Frontal cortex (tissue), 4 donors: ENCODE data around the gene PIK3R2. TPM values are rescaled to one million over a fixed set of nuclear protein-coding genes. Genes with fewer than 3 reads are reported as not detected.
"Not testable (repeated sequence)": the region's sequence is repeated elsewhere in the genome, so short reads cannot be mapped to it uniquely, and the experiment has no call there.

Experiments
- DNase-seq, 2 donors: peaks; one replicate each; pipeline ENCODE4 v3.0.0; 2012; ENCODE audit warnings: low spot score in 2 of 2
- FAIRE-seq: peaks from 2 replicates; lab custom pipeline; 2012; peaks lifted over from hg19 to GRCh38; lab: Jason Lieb, UNC
- total RNA-seq: library from RNA; depleted of rRNA; stranded (reverse); fragments of >200 nt; gene quantifications from one replicate; pipeline ENCODE4 v1.2.3, GENCODE V29; 2014
- donor health status: control.
- donor health status: control.
- donor health status: control.

PIK3R2 gene
- total RNA-seq, 1 donor from 2014 or later = 24.9 TPM

DNA sequence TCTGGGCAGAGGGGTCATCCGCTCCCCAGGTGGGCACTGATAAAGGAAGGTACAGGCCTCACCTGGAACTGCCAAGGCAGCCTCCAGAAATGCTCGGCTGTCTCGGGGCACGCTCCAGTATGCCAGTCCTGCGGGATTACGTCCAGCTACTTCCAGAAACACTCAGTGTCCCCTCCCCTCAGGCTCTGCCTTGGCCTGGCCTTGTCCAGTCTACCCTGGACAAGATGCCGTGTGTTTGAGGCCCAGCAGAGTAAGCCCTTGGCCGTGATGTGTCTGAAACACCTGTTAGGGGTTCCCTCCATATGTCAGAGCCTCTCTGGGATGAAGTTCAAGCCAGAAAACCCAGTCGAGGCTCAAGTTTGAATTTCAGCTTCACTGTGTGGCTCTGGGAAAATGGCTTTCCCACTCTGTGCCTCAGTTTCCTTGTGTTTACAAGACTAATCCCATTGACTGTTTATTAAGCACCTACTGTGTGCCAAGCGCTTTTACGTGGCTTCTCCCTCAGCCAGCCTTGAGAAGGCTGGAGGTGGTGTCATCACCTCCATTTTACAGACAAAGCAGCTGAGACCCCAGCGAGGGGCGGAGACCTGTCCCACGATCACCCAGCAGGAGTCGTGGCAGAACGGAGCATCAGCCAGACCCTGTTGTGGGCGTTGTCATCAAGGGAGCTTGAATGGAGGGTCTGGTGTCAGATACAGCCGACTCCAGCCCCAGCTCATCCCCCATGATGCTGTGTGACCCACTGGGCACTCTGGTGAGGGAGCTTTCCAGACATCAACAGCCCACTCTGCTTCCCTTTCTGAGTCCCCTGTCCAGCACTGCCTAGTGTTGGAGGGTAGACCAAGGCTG lies 2.0 kb upstream of the PIK3R2 start:
- DNase-seq (no peak), FAIRE-seq (no peak)

DNA sequence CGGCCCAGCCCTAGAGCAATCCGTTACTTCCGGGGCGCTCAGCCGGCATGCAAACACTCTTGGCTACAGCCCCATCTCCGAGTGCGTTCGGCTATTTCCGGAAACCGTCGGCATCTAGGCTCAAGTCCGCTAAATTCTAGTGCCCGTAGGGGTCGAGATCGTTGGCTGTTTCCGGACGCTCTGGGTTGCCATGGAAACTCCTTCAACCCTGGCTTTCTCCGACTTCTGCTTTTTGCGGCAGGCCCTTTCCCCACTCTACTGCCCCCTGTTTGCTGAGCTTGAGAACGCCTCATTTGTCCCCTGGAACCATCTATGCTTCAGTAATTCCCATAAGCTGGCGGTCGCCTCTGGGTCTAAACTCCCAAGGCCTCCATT lies 534 bp upstream of the PIK3R2 start:
- FAIRE-seq = no peak
- DNase-seq = peak; percentile 94 to 97

DNA sequence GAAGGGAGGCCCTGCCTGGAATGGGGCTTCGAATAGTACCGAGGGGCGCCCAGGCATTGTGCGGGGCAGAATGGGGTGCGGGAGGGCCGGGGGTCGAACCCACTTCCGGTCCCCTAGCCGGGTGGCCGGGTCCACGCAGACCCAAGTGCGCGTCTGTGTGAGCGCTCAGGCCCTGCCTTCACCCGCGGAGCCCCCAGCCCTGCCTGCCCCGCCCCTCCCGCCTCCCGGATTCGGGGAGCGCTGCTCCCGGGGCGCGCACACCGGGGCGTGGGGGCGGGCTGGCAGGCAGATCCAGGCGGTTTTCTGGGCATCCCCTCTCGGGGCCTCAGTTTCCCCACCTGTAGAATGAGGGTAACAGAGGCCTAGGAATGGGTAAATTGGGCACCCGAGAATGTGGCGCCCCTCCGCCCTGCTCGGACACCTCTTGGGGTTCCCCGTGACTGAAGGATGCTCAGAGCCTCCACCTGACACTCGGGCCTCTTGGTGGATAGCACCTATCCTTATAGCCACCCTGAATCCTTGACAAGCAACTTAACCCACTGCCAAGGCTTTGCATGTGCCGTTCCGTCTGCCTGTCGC lies 682 bp downstream of the PIK3R2 start:
- FAIRE-seq (no peak), DNase-seq (no peak)

DNA sequence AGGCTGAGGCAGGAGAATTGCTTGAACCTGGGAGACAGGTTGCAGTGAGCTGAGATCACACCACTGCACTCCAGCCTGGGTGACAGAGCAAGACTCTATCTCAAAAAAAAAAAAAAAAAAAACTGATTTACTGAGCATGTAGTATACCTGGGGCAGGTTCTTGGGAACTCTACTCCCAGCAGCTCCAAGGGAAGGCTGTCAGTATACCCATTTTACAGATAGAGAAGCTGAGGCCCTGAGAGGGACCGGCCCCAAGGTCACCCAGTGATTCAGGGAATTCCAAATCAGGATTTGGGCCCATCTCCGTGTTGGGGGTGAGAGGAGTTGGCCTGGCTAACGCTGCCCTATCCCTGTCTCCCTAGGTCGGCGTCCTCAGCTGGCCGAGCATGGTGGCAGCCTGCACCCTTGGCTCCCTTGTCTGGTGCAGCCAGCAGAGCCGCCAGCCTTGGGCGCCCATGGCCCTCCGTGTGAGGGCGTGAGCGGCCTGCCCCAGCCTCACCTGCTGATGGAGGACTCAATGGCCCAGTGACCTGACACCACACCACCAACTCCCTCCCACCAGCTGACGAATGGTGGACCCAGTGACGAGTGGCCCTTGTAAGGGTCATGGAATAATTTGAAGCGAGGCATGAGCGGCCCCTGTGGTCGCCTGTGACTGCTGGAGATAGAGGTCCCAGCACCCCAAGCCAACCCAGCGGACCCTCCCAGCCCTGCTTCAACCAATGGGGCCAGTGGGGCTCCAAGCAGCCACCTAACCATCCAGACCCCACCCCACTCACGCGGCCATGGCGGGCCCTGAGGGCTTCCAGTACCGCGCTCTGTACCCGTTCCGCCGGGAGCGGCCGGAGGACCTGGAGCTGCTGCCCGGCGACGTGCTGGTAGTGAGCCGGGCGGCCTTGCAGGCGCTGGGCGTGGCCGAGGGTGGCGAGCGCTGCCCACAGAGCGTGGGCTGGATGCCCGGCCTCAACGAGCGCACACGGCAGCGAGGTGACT lies 2.4 kb downstream of the PIK3R2 start:
- DNase-seq (no peak), FAIRE-seq (no peak)

DNA sequence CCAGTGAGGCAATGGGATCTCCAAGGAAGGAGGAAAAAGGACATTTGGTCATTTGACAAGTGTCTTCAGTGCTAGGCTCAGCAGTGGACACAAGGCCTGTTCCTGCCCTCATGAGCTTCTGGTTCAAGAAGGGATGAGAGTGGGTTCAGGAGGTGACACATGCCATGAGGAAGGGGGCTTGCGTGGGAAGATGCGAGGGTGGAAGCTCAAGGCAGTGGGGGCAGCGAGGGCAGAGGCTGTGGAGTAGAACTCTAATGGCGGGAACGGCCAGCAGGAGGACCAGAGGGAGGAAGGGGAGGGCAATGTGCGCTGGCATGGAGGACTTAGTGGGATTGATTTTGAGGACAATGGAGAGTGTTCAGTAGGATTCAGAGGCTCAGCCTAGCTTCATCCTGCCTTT lies 3.3 kb downstream of the PIK3R2 start:
- no peak for DNase-seq
- FAIRE-seq = no peak

DNA sequence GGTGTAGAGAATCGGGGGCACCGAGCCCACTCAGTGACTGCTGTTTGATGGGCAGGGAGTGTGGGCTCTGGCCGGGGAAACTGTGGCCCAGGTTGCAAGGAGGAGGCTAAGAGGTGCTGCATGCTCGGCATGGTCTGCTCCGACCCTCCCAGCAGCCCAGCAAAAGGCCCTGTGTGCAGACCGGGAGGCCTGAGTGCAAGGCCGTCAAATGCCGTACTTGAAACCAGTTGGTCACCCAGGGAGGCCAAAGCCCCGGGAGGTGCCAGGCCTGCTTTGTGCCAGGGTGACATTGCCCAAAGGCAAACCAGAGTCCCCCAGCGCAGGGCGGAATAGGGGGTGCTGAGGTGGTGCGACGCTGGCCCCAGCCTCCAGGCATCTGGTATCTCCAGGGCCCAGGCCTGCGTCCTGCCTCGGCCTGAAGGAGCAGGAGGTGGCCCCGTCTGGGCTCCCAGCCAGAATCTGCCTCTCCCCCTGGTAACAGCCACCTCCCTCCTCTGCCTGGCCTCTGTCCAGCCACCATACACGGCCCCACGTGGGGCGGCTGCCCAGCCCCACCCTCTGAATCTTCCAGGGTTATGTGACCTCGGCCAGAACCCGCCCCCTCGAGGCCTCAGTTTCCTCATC lies 4.0 kb downstream of the PIK3R2 start:
- DNase-seq = peak; percentile 77 to 85

DNA sequence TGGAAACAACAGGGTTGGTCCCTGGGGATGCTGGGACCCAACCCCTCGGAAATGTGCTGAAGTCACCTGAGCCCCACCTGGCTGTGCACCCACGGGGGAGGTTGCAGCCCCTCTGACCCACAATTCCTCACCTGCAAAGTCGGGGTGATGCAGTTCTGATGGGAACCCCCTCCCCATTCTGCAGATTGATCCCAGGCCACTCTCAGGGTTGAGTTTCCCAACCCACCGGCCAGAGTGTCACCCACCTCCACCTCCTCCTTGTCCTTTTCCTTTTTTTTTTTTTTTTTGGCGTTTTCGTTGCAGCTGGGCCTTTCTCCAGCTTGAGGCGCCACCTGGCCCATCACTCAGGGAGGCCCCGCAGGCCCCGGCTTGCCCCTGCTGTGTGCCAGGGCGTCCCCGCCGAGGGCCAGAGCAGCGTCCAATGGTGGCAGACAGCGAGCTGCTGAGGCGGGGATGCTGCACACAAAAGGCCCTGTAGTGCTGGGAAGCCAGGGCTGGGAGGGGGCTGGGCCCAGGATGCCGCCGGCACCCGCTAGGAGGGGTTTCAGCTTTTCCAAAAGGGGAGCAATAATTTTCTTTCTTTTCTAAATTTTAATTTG lies 4.6 kb downstream of the PIK3R2 start:
- DNase-seq = peak; percentile 75 to 86
- FAIRE-seq = no peak

More for the DNA sequence above, 4.0 kb downstream of the PIK3R2 start:
- FAIRE-seq = no peak

DNA sequence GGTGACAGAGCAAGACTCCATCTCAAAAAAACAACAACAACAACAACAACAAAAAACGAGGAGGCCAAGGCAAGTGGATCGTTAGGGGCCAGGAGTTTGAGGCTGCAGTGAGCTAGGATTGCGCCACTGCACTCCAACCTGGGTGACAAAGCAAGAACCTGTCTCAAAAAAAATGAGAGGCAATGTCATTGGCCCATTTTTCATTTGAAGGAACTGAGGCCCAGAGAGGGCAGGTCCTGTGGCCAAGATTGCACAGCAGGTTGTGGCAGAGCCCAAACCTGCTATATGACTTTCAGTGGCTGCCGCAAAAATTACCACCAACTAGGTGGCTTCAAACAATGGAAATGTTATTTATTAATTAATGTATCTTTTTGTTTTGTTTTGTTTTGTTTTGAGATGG lies 5.5 kb downstream of the PIK3R2 start:
- no peak for FAIRE-seq

DNA sequence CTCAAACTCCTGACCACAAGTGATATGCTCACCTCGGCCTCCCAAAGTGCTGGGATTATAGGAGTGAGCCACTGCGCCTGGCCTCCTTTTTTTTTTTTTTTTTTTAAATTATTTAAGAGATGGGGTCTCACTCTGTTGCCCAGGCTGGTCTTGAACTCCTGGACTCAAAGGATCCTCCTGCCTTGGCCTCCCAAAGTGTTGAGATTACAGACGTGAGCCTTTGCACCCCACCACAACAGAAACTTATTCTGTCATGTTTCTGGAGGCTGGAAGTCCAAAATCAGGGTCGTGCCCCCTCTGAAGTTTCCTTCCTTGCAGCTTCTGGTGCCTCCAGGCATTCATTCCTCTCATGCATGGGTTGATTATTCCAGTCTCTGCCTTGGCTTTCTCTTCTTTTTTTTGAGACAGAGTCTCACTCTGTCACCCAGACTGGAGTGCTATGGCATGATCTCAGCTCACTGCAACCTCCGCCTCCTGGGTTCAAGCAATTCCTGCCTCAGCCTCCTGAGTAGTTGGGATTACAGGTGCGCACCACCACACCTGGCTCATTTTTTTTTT lies 6.2 kb downstream of the PIK3R2 start:
- DNase-seq, FAIRE-seq: not testable (repeated sequence)

More for the DNA sequence above, 5.5 kb downstream of the PIK3R2 start:
- DNase-seq = no peak

DNA sequence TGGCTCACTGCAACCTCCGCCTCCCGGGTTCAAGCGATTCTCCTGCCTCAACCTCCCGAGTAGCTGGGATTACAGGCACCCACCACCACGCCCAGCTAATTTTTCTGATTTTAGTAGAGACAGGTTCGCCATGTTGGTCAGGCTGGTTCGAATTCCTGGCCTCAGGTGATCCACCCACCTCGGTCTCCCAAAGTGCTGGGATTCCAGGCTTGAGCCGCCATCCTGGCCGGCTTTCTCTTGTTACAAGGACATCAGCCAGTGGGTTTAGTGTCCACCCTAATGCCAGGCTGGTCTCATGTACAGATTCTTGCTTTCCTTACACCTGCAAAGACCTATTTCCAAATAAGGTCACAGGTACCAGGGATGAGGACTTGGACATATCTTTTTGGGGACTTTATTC lies 6.8 kb downstream of the PIK3R2 start:
- DNase-seq = no peak
- no peak for FAIRE-seq

DNA sequence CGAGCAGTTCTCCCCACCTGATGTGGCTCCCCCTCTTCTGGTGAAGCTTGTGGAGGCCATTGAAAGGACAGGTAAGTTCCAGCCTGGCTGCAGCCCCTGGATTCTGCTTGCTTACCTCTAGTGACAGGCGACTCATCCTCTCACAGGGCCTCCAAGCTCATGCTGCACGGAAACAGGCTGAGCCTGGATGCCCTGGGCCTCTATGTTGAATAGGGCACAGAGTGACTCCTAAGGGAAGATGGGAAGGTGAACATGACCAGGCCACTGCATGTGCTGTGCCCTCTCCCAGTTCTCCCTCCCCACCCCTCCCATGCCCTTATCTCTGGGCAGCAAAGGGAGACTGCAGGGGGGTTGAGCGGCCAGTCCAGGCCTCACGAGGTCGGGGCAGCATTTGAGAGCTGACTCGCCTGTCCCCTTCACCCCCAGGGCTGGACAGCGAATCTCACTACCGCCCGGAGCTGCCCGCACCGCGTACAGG lies 7.6 kb downstream of the PIK3R2 start:
- DNase-seq (no peak), FAIRE-seq (no peak)

DNA sequence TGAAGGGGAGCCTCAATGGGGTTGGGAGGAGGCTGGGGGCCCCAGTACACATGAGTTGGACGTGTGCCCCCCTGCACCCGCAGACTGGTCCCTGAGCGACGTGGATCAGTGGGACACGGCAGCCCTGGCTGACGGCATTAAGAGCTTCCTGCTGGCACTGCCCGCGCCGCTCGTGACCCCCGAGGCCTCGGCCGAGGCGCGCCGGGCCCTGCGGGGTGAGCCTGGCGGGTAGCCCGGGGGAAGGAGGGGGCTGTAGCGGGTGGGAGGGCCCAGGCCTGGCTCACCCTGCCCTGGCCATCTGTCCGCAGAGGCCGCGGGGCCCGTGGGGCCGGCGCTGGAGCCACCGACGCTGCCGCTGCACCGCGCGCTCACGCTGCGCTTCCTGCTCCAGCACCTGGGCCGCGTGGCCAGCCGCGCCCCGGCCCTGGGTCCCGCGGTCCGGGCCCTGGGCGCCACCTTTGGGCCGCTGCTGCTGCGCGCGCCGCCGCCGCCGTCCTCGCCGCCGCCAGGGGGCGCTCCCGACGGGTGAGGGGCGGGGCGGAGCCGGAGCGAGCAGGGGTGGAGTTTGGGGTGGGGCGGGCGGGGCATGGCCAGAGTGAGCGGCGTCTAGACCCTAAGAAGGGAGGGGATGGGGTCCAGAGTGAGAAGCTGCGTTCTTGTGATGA lies 8.1 kb downstream of the PIK3R2 start:
- FAIRE-seq (no peak), DNase-seq (peak; percentile 94 to 96)

DNA sequence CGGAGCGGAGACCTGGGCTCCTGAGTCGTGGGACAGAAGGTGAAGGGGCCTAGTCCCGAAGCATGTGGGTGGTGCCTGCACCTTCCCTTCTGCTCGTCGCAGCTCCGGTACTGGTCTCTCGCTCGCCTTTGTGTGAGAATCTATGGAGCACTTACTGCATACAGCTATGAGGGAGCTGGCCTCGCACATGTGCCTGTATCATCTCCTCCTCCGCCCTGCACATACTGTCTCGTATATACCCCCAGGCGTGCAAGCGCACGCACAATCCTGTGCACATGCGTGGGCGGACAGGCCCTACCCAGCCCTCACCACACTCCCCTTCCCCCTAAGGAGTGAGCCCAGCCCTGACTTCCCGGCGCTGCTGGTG lies 8.7 kb downstream of the PIK3R2 start:
- FAIRE-seq (no peak), DNase-seq (no peak)

DNA sequence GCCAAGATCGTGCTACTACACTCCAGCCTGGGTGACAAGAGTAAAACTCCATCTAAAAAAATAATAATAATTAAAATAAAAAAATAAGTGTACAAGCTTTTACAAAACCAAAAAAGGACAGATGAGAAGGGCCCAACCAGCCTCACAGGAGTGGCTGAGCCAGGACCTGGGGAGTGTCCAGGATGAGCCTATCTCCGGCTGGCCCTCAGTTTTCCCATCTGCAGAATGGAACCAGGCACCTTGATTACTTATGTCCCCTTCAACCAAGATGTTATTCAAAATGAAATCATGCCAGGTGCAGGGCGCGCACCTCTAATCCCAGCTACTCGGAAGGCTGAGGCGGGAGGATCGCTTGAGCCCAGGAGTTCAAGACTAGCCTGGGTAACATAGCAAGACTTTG lies 11.1 kb downstream of the PIK3R2 start:
- DNase-seq = peak in 1 of 2 donors; percentile 14
- no peak for FAIRE-seq

DNA sequence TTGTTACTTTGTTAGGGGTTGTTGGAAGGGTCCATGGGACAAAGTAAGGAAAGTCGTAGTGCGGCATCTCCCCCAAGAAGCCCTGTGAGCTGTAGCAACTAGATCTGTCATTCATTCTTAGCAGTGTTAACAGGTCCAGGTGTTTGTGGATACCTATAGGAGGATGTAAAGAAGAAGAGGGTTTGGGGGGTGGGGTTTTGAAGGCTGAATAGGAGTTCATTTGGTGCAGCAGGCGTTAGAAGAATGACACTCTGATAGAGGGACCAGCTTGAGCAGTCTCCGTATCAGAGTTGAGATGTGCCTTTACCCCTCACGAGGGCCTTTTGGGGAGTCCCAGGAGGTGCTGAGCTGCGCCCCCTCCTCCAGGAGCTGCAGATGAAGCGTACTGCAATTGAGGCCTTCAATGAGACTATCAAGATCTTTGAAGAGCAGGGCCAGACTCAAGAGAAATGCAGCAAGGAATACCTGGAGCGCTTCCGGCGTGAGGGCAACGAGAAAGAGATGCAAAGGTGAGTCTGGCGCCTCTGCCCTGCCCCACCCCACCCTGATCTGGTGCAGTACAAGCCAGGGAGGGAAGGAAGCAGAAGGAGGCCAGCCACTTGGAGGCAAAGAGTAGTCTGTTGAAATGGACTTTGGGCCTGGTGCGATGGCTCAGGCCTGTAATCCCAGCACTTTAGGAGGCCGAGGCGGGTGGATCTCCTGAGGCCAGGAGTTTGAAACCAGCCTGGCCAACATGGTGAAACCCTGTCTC lies 13.0 kb downstream of the PIK3R2 start:
- DNase-seq (peak in 1 of 2 donors; percentile 22), FAIRE-seq (no peak)

DNA sequence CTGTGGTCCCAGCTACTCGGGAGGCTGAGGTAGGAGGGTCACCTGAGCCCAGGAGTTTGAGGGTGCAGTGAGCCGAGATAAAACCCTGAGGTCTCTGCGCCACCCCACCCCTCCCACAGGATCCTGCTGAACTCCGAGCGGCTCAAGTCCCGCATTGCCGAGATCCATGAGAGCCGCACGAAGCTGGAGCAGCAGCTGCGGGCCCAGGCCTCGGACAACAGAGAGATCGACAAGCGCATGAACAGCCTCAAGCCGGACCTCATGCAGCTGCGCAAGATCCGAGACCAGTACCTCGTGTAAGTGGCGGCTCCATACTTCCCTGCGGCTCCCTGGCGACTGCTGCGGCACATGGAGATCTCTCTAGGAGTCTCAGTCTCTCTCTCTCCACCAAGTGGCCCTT lies 14.0 kb downstream of the PIK3R2 start:
- peak in 1 of 2 donors; percentile 13 for DNase-seq
- no peak for FAIRE-seq

DNA sequence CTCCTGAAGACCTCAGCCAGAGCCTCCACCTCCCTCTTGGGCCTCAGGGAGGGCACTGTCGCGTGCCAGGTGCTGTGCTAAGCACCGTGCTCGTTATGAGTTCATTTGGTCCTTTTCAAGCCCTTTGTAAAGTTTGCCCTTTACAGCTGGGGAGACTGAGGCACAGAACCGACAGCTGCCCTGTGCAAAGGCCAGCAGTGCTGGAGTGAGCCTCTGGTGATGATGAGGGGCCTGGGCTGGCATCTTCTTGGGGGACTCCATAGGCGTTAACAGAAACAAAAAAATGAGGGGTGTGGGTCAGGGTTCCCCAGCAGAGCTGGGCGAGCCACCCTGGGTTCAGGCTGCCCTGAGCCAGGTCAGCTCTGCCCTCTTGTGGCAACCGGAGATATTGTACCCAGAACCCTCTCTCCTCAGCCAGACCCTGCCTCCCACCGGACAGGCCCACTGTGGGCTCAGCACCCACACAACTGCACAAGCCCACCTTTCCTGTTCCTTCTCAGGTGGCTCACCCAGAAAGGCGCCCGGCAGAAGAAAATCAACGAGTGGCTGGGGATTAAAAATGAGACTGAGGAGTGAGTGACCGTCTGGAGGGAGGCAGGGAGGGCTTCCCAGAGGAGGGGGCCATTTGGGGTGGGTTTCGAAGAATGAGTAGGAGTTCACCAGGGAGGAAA lies 15.1 kb downstream of the PIK3R2 start:
- peak; percentile 85 to 89 for DNase-seq
- FAIRE-seq = no peak
